NCI-H345 treated with DMSO at 0.1 percent for 48 hours (cell line): Measurements from ENCODE around the gene NCAPG2.
A peak's percentile ranks its signal among the peaks of the same experiment; 100 is the strongest.

Experiments used
- DNase-seq: peaks from one replicate; lab custom pipeline; 2025; ENCODE audit not compliant: unreplicated experiment; lab: John Stamatoyannopoulos, UW

NCAPG2 gene

DNA sequence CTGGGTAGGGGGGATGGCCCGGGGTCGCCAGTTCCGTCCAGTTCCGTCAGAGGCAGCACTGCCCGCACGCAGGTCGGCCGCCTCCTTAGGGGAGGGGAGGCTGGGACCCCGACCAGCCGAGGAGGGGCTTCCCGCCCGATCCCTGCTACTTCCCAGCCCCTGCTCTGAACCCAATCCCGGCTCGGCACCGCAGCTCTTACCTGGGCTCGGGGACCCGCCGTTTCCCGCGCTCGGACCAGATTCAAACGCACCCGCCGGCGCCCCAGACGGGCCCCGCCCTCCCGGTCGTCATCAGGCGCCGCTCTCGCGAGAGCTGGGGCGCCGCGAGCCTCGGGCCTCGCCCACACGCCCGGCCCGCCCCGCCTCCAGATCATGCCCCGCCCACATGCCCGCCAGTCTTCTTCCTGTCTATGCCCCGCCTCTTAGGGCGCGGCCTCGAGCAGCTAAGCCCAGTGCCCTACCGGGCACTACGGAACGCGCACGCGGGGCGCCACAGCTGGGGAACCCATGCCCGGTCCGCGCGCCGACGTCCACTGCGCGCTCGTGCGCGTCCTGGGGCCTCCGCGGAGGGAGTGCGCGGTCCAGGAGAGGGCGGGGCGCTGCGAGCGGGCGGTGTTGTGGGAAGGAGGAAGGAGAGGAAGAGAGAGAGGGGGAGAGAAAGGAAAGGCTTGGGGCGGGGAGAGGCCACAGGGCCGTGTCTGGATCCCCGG is at the start of gene NCAPG2:
Gene NCAPG2, minus strand, starts transcription at position 281 of the 710 bp plus-strand sequence. CDS start 2,905 bp downstream, outside the sequence.
- peak; percentile 91 for DNase-seq

- no peak for DNase-seq
These were observed 49.3 kb upstream of the NCAPG2 start for GRCh38 chr7:158753900-158754299.

DNA sequence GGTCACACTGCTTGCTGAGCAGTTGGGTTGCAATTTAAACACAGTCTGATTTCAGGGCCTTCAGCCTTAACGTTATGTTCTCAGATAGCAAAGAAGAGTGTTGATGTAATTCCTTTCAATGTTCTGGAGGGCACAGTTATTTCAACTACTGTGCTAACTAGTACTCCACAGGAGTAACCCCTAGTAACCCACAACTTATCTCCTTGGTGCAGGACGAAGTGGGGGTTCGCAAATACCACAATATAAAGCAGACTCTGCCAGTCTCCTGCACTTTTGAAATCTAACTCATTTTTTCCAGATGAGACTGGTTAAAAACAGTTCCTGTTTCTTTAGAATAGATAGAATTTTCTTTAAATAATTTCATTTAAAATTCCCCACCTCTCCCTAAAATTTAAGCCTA is 47.1 kb upstream of the NCAPG2 start:
- no peak for DNase-seq

DNA sequence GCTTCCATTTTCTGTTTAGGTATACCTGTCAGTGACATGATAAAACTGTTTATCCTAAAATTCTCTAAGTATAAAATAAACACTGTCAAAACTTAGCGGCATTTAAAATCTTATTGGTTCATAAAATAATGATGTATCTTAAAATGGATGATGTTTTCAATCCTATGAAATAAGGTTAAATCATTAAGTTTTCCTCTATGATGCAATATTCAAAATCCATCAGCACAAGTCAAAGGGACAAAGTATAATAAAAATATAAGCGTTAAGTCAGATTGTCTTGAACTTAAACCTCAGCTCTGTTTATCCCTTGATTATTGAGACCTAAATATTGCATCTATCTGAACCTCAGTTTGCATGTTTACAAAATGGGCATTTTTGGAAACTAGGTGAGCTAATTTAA is 46.6 kb upstream of the NCAPG2 start:
- no peak for DNase-seq

DNA sequence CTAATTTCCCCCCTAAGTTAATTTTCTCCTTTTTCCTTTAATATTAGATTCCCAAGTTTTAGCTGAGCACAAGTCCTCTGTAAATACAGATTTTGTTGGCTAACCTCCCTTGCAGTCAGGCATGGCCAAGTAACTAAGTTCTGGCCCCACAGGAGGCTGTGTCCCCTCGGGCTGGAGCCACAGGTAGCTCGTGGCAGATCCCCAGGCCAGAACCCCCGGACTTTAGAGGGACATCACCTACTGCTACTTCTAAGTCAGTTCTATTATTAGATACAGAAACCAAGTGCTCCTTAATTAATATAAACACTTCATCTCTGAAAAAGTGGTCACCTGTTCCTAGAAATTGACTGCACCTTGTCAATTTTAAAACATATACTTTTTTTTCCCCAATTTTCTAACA is 46.1 kb upstream of the NCAPG2 start:
- DNase-seq, result no peak

DNA sequence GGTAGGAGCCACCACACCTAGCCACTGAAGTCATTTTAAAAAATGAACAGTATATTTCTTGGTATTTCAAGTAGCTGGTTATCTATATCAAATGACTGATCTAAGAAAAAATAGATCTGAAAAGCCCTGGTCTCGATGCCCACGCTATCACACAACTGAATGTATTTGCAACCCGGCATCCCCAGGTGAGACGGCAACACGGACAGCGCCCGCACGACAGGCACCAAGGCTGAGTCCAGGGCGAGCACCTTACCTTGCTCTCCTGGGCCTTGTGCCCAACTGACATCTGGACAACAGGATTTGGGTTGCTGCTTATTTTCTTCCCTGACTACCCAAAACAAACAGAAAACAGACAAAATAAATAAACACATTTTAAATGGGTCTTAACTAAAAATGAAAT is 44.8 kb upstream of the NCAPG2 start:
- DNase-seq, result no peak

GRCh38 chr7:158748335-158748734 is 43.7 kb upstream of the NCAPG2 start:
- DNase-seq, result no peak

DNA sequence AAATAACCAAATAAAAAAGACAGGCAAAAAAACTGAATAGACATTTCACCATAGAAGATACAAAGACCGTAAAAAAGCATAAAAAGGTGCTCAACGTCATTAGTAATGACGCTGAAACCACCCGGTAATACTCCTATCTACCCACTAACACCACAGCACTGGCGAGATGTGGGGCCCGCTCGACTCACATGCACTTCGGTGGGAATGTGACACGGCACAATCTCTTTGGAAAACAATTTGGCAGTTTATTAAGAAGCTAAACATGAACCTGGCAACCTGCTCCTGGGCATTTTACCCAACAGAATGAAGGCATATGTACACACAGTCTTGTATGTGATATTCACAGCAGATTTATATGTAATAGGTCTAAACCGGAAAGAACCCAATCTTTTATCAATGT is 42.8 kb upstream of the NCAPG2 start:
- no peak for DNase-seq

DNA sequence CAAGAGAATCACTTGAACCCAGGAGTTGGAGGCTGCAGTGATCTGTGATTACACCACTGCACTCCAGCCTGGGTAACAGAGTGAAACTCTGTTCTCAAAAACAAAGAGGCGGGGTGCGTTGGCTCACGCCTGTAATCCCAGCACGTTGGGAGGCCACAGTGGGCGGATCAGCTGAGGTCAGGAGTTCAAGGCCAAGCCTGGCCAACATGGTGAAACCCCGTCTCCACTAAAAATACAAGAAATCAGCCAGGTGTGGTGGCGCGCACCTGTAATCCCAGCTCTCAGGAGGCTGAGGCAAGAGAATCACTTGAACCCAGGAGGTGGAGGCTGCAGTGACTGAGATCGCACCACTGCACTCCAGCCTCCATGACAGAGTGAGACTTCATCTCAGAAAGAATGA is 42.4 kb upstream of the NCAPG2 start:
- no peak for DNase-seq

GRCh38 chr7:158745057-158745715 is 40.6 kb upstream of the NCAPG2 start:
- DNase-seq, result no peak

DNA sequence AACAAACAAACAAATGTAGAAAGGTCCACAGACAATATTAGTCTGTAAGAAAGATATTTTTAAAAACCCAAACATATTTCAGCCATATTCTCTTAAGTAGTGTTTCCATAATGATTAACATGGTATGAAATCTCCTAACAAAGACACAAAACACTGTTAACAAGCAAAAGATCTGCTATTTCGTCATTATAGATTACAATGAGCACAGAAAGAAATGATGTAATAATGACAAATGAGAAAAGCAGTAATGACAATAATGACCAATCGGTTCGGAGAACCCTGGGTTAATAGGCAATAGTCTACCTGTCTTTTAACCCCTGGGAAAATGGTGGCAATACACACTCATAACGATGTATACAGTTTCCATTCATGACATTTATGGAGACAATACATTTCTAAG is 39.5 kb upstream of the NCAPG2 start:
- DNase-seq, result no peak

DNA sequence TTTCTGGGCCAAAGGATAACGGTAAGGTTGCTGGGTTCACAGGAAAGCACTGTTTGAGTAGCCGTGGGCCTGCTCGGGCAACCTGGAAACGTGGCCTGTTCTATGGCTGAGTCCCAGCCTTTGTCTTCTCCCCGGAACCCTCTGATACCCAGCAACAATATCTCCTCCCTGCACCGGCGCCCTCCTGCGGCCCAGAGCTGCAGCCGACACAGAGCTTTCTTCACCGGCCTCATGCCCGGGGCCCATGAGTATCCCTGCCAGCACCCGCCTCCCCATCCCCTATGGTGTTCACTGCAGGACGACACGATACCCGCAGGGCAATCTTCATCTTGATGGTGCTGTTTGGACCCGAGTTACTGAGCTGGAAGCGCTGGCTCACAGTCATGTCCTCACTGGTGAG is 38.6 kb upstream of the NCAPG2 start:
- DNase-seq, result no peak

DNA sequence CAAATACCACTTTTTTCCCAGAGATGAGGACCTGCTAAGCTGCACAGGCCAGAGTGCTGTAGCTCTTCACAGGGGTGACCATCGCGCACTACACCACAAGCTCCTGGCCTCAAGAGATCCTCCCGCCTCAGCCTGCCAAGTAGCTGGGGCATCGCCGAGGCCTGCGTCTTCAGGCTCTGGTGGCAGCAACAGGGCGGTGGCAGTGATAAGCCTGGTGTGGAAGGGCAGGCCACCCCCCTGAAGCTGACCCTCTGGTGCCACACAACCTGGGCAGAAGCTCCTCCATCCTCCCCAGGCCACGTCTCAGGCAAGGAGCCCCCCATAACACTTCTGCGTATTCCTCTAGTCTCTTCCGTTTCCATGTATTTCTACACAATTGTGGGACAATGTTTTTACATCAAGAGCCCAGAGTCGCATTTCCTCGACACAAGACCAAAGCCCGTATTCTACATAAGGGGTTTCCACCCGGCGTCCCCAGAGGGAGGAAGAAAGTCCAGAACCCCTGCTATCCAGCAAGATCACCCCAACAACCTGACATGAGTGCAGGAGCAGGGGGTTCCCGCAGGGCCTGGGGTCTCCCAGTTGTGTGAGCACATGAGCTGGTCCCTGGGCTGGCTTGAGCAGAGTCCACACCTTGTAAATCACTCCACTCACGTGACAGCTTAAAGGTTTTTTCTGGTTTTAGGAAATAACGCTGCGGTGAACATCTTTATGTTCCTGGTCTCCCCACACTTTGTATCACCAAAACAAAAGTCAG is 37.6 kb upstream of the NCAPG2 start:
- DNase-seq, result no peak

DNA sequence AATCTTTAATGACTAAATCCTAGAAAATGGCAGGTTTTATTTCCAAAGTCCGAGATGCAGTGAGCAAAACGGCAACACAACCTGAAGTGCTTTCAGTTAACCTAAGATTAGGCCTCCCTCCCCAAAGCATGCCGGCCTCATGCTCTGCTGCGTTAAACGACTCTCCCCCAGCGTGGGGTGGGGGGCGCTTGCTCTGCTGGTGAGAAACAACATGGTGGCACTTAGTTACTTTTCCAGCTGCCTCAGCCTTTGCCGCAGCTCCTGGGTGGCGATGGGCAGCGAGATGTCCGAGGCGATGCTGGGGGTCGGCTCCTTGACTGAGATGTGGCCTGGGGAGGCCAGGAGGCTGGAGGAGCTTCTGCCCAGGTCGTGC is 36.7 kb upstream of the NCAPG2 start:
- DNase-seq, result no peak

GRCh38 chr7:158740657-158741293 is 36.2 kb upstream of the NCAPG2 start:
- DNase-seq, result no peak

GRCh38 chr7:158740013-158740656 is 35.5 kb upstream of the NCAPG2 start:
- no peak for DNase-seq

DNA sequence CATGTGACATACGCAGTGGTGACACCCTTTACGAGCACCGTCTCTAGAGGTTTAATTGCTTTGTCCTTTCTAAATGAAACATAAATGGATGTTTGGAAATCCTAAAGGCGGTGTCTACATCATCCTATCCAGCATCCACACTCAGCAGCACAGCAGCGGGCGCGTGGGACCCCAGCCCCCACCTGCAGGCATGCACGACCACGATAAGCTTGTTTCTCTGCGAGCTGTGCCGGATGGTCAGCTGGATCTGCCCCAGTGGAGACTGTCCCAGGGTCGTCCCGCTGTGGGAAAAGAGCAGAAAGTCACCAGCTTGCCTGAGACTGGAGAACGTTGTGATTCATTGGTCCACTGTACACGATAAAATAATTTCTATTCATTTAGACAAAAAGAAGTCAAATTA is 34.2 kb upstream of the NCAPG2 start:
- DNase-seq, result no peak

DNA sequence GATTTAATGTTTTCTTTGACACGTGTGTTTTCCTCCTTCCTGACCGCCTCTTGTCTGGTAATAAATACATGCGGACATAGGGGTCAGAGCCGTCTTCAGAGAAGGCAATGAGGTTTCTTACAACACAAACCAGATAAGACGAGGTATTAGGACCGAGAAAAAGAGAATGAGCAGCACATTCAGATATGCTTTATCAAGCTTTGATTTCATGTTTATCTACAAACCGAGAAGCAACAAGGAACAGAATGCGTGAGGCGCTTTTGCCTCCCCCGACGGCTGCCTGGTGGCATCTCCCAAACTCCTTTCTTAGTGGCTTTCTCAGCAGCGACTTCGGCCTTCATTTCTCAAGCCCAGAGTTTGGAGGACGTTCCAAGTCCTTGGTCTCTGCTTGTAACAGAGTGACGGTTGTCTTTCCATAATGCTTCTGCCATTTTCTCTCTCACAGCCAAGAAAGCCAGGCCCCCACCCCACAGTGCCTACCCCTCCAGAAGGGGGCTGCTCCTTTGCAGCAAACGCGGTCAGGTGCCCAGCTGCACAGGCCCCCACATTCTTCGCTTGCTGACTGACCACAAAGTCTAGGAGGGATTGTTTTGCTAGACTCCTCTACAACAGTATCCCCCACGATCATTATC is 32.6 kb upstream of the NCAPG2 start:
- DNase-seq, result no peak

DNA sequence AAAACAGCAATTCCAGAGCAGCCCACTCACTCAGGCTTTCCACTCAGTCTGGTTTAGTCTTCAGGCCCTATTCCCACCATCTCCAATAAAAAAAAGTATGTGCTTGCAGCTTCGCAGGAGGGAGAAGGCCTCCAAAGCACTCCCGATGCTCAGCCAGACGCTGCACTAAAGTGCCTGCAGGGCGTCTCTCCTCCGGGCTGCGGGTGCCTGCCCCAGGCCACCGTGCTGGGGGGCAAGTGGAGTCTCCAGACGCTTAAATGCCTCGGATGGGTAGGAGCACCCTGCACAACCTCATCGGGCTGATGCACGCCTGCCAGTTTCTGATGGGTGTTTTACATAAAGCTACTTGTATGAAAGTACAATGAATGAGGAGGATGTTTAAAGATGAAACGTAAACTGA is 31.3 kb upstream of the NCAPG2 start:
- DNase-seq, result no peak

DNA sequence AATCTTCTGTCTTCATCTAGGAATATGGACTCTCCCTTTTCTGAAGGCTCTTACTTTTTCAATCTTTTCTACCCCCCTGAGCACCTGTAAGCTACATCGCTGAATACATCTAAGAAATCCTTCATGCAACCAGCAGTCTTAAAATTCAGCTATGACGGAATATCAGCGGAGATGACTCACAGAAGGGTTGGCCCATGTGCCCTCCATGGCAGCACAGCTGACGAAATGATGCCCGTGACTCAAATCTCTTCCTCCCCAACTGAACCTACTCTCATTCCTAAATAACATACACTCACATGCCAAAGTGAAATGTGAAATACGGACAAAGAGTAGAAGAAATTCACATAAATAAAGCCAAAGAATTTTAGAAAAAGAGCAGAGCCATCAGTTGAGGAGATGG is 30.3 kb upstream of the NCAPG2 start:
- no peak for DNase-seq
